HG03135 (cell line): ENCODE measurements around the gene GALNT10.

Source experiments
- ATAC-seq: cut with Tn5 transposase; IDR thresholded peaks from one replicate; pipeline ENCODE4 v1.9.1; 2021; ENCODE audit warnings: mild to moderate bottlenecking, moderate library complexity; ENCODE audit not compliant: unreplicated experiment

The GALNT10 gene

GRCh38 chr5:154262342-154262741, 71.8 kb downstream of the GALNT10 start:
- no peak for ATAC-seq

GRCh38 chr5:154264549-154265196, 74.1 kb downstream of the GALNT10 start:
- ATAC-seq: no peak

- no peak for ATAC-seq
Measured at GRCh38 chr5:154265197-154265773, 74.8 kb downstream of the GALNT10 start.

- no peak for ATAC-seq
Measured at GRCh38 chr5:154267516-154267915, 77.0 kb downstream of the GALNT10 start.

GRCh38 chr5:154268073-154268472, 77.5 kb downstream of the GALNT10 start:
- no peak for ATAC-seq

GRCh38 chr5:154269414-154269813, 78.9 kb downstream of the GALNT10 start:
- no peak for ATAC-seq

- ATAC-seq: no peak
Measured at GRCh38 chr5:154271466-154271865, 80.9 kb downstream of the GALNT10 start.

GRCh38 chr5:154271936-154272514, 81.5 kb downstream of the GALNT10 start:
- no peak for ATAC-seq

GRCh38 chr5:154273028-154273617, 82.6 kb downstream of the GALNT10 start:
- peak; percentile 55 for ATAC-seq

GRCh38 chr5:154273963-154274827, 83.7 kb downstream of the GALNT10 start:
- ATAC-seq: no peak

- ATAC-seq: no peak
Measured at GRCh38 chr5:154274828-154275185, 84.3 kb downstream of the GALNT10 start.

- ATAC-seq: no peak
Measured at GRCh38 chr5:154275566-154275965, 85.0 kb downstream of the GALNT10 start.

GRCh38 chr5:154276261-154276972, 85.9 kb downstream of the GALNT10 start:
- no peak for ATAC-seq

GRCh38 chr5:154276973-154277331, 86.4 kb downstream of the GALNT10 start:
- no peak for ATAC-seq

- ATAC-seq: no peak
Measured at GRCh38 chr5:154277499-154277898, 87.0 kb downstream of the GALNT10 start.

- ATAC-seq: no peak
Measured at GRCh38 chr5:154278186-154278585, 87.7 kb downstream of the GALNT10 start.

GRCh38 chr5:154278908-154279307, 88.4 kb downstream of the GALNT10 start:
- ATAC-seq: peak; percentile 58

GRCh38 chr5:154284433-154284832, 93.9 kb downstream of the GALNT10 start:
- ATAC-seq: peak; percentile 92

GRCh38 chr5:154285661-154286408, 95.3 kb downstream of the GALNT10 start:
- ATAC-seq: no peak

- no peak for ATAC-seq
Measured at GRCh38 chr5:154286557-154286956, 96.0 kb downstream of the GALNT10 start.
